ENCODE measurements around the gene HIF3A.

GRCh38 chr19:46376241-46377153, 79.7 kb downstream of the HIF3A start:
- no peak for TF ChIP-seq CTCF (conservative IDR thresholded peaks at IDR 0.05; ENCODE audit: low read depth, low read length)
- TF ChIP-seq EZH2 (IDR thresholded peaks at IDR 0.05; ENCODE audit: low read length, unreplicated experiment) = no peak
